NCI-H2227 (cell line): ENCODE measurements around the gene MPP2.
"Not testable (repeated sequence)": the region's sequence is repeated elsewhere in the genome, so short reads cannot be mapped to it uniquely, and the experiment has no call there.

ENCODE experiments used
- DNase-seq: peaks from one replicate; lab custom pipeline; 2025; ENCODE audit not compliant: unreplicated experiment; lab: John Stamatoyannopoulos, UW

Gene MPP2

DNA sequence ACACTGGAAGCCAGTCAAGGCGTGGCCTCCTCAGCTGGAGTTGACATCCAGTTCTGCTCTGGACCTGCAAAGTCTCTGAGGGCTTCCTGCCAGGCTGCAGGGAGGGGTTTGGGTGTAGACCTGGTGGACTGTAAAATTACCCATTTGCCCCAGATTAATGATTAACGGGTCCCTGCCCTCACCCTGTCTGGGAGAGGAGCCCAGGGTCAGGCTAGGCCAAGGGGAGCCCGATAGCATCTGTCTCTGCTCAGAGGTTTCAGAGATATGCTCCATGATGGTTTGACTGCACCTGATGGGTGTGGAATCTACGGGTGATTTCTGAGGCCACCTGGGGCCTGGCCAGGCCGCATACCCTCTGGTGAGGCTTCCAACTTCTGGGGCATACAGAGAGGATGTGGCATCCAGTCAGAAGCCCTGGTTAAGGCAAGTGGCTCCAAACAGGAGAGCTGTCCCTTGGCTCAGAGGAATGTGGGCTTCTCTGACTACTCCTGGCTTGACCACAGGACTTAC is 23.8 kb upstream of the MPP2 start:
- no peak for DNase-seq

DNA sequence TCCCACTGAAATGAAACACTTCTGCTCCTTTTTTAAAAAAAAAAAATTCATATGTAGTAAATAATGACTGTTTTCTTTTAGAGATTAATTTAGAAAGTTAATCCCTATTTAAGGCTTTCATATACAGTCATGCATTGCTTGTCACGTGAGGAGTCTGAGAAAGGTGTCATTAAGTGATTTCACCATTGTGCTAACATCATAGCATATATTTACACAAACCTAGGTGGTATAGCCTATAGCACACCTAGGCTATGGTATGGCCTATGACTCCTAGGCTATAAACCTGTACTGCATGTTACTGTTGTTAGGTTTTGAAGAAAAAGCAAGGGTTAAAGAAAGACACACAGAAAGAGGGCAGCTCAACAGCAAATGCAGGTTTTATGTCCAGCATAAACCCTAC is 21.3 kb upstream of the MPP2 start:
- DNase-seq, result no peak

GRCh38 chr17:43927929-43928328 is 20.6 kb upstream of the MPP2 start:
- DNase-seq, result not testable (repeated sequence)

DNA sequence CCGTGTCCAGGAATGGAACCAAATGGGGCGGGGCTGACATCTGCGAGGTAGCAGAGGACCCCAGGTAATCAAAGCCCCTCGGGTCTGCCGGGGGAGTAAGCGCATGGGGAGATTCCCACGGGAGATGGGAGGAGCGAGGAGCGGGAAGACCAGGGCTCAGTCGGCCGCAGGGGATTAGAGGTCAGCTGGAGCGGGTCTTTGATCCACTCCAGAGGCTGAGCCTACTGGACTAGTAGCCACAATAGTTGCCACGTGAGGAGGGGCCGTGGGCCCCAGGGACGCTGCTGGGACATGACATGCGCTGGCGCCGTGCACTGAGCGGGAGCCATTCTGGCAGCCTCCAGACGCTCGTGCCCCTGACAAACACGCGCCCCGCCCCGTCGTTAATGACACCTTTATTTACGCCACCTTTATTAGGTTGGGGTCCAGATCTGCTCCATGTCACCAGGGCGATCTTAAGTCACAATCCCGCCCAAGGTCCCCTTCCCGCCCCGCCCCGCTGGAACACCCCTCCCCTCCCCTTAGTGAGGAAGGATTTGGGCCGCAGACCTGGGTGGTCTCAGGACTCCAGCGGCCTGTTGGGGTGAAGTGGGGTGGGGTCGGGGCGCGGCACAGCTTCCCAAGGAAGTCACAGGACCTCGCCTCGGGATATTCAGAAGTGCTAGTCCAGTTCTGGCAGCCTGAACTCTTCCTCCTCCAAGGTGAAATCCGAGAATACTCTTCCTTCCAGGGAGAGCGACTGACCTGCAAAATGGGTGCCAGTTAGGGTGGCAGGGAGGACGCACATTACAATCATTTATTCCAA is 19.9 kb upstream of the MPP2 start:
- no peak for DNase-seq

GRCh38 chr17:43924558-43924957 is 17.2 kb upstream of the MPP2 start:
- DNase-seq, result no peak

- DNase-seq, result no peak
These were observed 13.3 kb upstream of the MPP2 start for GRCh38 chr17:43920500-43921095.

DNA sequence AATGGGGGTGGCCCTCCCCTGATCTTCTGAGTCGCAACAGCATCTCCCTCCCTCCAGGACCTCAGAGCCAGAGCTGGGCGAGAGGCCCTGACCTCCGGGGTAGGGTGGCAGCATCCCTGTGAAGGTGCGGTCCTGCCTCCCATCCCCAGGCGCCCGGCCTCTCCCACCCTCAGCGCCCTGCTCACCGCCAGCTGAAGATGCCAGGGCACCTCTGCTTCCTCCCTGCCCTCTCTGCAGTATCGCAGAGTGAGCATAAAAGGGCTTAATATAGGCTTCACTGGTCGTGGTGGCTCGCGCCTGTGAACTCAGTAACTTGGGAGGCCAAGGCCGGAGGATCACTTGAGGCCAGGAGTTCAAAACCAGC is 10.7 kb upstream of the MPP2 start:
- DNase-seq, result no peak

DNA sequence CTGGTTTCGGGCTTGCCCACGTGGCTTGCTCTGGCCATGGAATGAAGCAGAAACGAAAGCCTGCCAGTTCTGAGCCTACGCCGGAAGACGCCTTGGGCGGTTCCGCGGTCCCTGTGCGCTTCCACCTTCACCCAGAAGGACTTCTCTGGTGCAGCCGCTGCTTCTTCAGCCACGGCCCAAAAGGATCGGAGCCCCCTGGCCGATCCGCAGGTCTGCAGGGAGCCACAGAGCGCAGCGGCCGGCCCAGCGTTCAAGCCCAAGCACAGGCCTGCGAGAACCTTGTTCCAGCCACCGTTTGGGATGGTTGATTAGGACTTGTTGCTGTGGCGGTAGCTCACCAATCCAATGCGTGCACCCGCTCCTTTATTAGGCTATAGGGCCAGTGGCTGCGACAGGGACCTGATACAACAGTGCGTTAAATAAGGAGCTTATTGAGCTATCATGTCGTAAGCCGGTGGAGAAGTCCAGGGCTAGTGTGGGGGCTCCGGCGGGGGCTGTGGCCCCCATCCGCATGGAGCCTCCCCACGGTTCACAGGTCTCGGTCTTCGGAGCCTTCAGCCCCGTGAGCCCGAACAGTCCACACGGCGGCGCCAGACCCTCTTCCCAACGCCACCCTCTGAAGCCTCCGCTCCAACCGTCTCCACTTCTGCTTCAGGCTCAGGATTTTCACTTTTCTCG is 10.2 kb upstream of the MPP2 start:
- DNase-seq, result no peak

GRCh38 chr17:43917016-43917347 is 9.6 kb upstream of the MPP2 start:
- DNase-seq, result no peak

DNA sequence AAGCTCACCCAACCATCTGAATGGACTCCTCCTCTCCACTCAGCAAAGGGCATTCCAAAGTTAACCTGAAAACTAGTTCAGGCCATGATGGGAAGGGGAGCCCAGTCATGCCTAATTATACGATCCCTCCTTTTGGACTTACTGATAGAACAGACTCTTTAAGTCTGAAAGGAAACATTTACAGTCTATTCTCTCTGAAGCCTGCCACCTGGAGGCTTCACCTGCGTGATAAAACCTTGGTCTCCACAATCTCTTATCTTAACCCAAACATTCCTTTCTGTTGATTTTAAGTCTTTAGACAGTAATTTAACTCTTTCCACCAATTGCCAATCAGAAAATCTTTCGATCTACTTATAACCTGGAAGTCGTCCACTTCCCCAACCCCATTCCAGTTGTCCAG is 9.0 kb upstream of the MPP2 start:
- DNase-seq, result no peak

- no peak for DNase-seq
These were observed 8.2 kb upstream of the MPP2 start for GRCh38 chr17:43915559-43915958.

GRCh38 chr17:43914451-43914850 is 7.1 kb upstream of the MPP2 start:
- DNase-seq, result no peak

GRCh38 chr17:43913584-43913983 is 6.2 kb upstream of the MPP2 start:
- no peak for DNase-seq

DNA sequence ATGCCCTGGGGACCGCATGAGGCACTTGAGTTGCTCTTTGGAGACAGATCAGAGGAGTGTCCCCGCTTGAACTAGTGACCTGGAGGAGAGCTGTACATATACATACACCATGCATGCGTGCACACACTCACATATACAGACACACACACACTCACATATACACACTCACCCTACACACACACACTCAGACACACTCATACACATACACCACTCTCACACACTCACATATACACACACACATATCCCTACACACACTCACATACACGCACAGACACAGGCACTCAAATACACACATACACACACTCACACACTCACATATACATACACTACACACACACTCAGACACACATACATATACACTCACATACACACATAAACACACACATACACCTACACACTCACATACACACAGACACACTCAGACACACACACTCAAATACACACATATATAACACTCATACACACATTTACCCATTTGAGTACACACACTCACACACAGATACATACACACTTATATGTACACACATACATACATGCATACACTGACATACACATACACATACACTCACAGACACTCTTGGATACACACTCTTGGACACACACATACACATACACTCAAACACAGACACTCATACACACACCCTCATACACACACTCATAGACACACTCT is 5.4 kb upstream of the MPP2 start:
- DNase-seq, result no peak

- no peak for DNase-seq
These were observed 4.6 kb upstream of the MPP2 start for GRCh38 chr17:43911904-43912303.

DNA sequence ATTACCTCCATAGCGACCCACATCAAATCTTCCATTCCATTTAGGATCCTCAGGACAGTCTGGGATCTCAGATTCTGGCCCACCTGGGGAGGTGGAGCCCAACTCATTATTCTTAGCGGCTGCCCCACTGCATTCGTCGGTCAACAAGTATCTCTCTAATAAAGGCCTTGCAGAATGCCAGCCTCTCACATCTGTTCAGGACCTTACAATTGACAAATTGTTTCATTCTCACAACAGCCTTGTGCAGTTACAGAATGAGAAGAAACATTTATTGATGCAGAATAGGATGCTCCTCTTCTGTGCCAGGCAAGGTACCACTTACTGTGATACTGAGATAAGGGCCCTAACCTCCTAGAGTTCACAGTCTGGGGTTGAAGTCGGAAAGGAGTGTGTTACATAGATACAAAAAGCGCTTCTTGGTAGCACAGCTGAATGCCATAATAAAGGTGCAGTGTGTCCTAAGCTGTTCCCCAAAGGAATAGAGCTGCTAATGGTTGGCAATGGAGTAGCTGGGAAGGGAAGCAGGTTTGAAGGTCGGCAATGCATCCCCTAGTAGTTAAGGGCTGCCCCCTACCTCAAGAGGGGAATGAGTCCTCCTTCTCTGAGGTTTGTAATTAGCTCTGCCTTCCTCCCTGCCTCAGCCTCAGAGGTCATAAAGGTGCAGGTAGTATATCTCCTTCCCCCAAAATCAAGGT is 2.3 kb upstream of the MPP2 start:
- DNase-seq, result no peak

DNA sequence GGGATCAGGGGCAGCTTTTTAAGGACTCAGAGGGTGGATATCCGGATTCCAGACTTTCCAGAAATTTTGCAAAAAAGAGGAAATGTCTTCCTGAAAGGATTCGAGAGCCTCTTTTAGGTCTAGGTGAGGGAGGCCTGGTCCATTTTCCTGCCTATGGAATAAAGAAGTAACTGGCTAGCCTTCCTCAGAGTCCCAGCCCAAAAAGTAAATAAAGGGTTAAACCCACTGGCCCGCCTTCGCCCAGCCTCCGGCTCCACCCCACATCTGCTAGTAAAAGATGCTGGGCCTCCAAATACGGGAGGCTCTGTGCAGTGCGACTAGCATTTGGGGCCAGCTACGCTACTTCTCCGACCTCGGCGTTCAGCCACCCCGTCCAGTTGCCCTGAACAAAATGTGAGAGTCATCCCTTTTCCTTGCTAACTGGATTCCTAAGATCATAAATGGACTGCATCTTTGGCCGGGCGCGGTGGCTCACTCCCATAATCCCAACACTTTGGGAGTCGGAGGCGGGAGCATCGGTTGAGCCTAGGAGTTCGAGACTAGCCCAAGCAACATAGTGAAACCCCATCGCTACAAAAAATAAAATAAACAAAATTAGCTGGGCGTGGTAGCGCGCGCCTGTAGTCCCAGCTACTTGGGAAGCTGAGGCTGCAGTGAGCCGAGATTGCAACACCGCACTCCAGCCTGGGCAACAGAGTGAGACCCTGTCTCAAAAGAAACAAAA is 824 bp upstream of the MPP2 start:
- peak; percentile 86 for DNase-seq

DNA sequence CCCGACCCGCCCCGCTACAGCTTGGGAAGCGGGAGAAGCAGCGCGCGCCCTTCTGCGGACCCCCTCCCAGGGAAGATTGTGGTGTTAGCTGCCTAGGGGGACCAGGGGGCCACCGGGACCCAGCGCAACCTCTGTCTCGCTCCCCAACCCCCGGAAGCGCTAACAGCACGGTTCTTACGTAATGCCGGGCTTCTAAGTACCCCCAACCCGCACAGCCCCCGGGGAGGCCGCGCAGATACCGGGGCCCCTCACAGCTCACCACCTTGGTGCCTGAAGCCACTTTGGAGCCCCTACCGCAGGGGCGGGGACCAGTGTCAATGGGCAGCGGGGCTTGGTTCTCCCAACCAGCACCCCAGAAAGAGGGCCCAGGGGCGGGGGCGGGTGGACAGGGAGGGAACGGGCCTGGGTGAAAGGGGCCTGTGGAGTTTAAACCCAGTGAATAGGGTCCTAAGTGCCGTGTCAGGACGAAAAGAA is 348 bp downstream of the MPP2 start:
- DNase-seq, result no peak

DNA sequence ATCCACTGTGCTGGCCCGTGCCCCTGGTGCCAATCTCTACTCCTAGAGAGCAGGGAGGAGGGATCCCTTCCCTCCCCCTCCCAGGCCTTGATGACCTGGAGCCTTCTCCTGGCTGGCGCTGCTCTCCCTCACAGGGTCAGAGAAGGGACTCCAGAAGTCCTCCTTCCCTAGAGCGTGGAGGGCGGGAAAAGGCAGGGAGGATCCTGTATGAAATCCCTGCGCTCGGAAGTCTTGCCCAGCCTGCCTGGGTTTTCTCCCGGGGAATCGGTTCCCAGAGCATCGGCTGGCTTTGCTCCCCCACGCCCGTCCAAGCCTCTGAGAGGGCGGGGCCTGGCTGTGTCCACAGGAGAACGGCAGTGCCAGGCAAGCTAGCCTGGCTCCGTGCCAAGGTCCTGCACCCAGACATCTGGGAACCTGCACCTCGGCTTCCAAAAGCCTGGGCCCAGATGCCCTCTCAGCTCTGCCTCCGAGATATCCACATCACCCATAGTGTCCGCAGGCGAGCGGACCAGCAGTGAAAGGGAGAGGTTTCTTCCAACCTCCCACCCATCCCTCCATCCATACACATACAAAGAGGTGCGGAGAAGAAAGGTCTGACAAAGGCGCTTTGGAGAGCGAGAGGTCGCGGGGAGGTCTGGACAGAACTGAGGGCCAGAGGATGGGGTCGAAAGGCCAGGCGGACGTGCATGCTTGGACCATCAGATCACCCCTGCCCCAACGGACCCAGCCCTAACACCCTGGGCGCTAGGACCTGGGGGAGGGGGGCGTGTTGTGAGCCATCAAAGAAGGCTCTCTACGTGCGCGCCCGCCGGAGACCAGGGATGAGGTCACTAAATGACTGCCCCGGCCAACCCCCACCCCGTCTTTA is 1.1 kb downstream of the MPP2 start:
- peak; percentile 85 for DNase-seq
